ENCODE data around the gene ARF1. TPM values are rescaled to one million over a fixed set of nuclear protein-coding genes. Genes with fewer than 3 reads are reported as not detected.

Gene ARF1
- polyA plus RNA-seq, 3 donors = 276 to 380 (median 348) TPM

GRCh38 chr1:228148196-228148861 lies 65.8 kb downstream of the ARF1 start:
- DNase-seq (ENCODE audit: extremely low read depth in 1 of 11, low read depth in 9 of 11, low spot score in 4 of 11) = no peak

Other genes with a start within 250 kb of the ARF1 start
- 1 to 10 TPM; 1.2 to 1.9 (median 1.7) TPM for gene WNT9A, start 134.8 kb upstream of the ARF1 start, polyA plus RNA-seq (ENCODE audit: insufficient read length in 3 of 3)
- gene WNT3A, start 75.7 kb upstream of the ARF1 start, polyA plus RNA-seq (ENCODE audit: insufficient read length in 3 of 3) = under 1 TPM; 0.16 to 0.47 (median 0.32) TPM
- gene C1orf35, start 20.6 kb downstream of the ARF1 start, polyA plus RNA-seq (ENCODE audit: insufficient read length in 3 of 3) = 10 to 100 TPM; 13.4 to 23.6 (median 23.2) TPM
- gene MRPL55, start 26.6 kb downstream of the ARF1 start, polyA plus RNA-seq (ENCODE audit: insufficient read length in 3 of 3) = 10 to 100 TPM; 34.2 to 54.4 (median 48.6) TPM
- gene GUK1, start 57.6 kb downstream of the ARF1 start, polyA plus RNA-seq (ENCODE audit: insufficient read length in 3 of 3) = 100 to 1,000 TPM in 2 of 3 donors, 10 to 100 TPM in 1; 94.9 to 186 (median 154) TPM
- 1 to 10 TPM in 2 of 3 donors, under 1 TPM in 1; 0.56 to 1.1 (median 1.0) TPM for gene GJC2, start 67.2 kb downstream of the ARF1 start, polyA plus RNA-seq (ENCODE audit: insufficient read length in 3 of 3)
- 1 to 10 TPM; 4.3 to 7.7 (median 5.5) TPM for gene IBA57, start 83.1 kb downstream of the ARF1 start, polyA plus RNA-seq (ENCODE audit: insufficient read length in 3 of 3)
- 10 to 100 TPM; 31.3 to 43.8 (median 35.6) TPM for gene OBSCN, start 125.3 kb downstream of the ARF1 start, polyA plus RNA-seq (ENCODE audit: insufficient read length in 3 of 3)

Measured in renal cortex interstitium (tissue), 11 donors.